HG02852 (cell line): ENCODE data around the gene SCP2.
"Not testable (repeated sequence)": the region's sequence is repeated elsewhere in the genome, so short reads cannot be mapped to it uniquely, and the experiment has no call there.

Experiments
- ATAC-seq: cut with Tn5 transposase; IDR thresholded peaks from one replicate; pipeline ENCODE4 v1.9.1; 2021; ENCODE audit warnings: mild to moderate bottlenecking, moderate library complexity; ENCODE audit not compliant: unreplicated experiment

SCP2 gene

DNA sequence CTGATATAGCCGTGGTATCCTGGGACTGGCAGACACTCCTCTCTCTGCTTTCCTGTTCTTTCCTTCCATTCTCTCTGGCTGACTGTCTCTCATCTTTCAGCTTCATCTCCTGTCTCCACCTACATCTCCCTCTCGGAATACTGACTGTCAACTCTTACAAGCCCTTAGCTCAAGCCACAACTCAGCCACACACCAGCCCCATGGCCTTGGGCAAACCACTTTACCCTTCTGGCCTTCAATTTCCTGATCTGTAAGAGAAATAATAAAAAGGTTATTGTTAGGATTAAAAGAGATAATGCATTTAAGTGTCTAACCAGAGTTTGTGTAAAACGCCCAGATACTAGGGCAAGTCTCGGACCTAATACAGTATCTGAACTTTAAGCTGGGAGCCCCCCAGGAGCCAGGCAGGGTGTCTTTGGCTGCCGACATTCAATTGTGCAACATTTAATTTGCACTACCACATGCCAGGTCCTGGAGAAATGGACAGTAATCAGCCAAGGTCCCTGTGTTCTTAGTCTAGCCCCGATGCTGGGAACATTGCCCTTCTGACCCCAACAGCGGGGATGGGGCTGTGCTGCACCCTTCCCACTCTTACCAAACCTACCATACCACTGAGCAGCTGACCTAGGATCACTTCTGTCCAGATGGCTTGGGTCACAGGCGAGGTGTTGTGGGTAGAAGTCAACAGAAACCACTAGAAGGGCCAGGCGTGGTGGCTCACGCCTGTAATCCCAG, 10.7 kb upstream of the SCP2 start:
- no peak for ATAC-seq

GRCh38 chr1:52917156-52917555, 9.9 kb upstream of the SCP2 start:
- no peak for ATAC-seq

GRCh38 chr1:52917581-52917980, 9.5 kb upstream of the SCP2 start:
- ATAC-seq, result no peak

- no peak for ATAC-seq
These were observed 8.9 kb upstream of the SCP2 start for GRCh38 chr1:52918201-52918600.

DNA sequence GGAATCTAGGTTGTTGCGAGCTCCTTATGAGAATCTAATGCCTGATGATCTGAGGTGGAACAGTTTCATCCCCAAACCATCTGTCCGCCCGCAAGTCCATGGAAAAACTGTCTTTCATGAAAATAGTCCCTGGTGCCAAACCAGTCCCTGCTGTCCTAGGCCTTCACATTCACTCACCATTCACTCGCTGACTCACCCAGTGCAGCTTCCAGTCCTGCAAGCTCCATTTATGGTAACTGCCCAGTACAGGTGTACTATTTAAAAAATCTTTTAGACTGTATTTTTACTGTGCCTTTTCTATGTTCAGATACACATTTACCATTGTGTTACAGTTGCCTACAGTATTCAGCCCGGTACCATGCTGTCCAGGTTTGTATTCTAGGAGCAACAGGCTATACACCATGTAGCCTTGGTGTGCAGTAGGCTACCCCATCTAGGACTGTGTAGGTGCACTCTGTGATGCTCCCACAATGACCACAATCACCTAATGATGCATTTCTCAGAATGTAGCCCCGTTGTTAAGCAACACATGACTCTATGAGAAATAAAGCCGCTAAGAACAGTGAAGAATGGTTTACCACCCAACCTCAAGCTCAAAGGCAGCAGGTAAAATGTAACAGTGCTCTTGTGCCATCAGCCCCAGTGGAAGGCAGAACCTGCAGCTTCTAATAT, 7.9 kb upstream of the SCP2 start:
- no peak for ATAC-seq

DNA sequence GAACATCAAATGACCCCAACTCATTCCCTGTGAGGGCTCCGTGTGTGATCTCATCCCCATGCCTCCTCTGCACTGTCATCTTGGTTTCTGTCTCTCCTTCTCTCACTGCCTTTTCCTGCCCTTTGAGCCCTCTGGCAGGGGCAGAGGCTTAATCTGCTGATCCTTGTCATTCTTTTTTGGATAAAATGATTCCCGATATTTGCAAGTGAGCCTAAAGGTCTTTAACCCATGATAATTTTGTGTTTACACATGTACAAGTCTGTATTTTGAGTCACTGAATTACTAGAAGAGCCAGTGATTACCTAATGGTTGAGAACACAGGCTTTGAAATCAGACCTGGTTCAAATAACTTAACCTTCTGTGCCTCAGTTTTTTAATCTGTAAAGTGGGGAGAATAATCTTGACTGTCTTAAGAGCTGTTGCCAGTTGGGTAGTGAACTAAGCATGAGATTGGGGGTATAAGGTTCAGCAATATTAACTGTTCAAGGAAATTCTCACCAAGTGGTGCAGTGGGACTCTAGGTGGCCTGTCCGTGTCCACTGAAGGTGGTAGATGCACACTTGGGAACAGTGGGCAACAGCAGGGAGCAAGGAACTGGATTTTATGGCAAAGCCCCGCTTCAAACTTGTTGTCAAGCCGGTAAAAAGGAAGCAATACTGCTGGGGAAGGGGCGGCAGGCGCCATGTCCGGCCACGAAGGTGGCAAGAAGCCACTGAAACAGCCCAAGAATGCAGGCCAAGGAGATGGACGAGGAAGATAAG, 7.2 kb upstream of the SCP2 start:
- no peak for ATAC-seq

DNA sequence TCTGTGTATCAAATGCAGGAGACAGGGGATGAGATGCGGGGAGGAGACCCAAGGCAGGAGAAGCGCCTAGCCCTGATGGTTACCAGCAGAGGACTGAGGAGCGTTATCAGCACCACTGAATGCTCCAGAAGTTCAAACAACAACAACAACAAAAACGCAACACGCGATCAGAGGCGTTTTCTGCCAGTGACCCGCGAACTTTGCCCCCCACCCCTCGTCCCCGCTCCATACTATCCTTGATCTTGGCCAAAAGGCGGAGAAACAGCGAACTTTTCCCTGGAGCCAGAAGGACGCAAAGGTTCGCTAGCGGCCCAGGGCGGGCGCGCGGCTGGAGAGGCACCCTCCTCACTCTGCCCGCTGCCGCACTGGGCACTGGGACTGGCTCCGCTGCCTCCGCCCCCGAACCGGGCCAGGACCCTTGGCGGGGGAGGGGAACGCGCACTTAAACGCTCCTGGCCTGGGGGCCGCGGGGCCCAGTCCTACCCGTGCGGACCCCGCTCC, 6.2 kb upstream of the SCP2 start:
- no peak for ATAC-seq

- no peak for ATAC-seq
These were observed 1.5 kb upstream of the SCP2 start for GRCh38 chr1:52925571-52926005.

GRCh38 chr1:52926864-52927211, 238 bp upstream of the SCP2 start:
- ATAC-seq, result no peak

DNA sequence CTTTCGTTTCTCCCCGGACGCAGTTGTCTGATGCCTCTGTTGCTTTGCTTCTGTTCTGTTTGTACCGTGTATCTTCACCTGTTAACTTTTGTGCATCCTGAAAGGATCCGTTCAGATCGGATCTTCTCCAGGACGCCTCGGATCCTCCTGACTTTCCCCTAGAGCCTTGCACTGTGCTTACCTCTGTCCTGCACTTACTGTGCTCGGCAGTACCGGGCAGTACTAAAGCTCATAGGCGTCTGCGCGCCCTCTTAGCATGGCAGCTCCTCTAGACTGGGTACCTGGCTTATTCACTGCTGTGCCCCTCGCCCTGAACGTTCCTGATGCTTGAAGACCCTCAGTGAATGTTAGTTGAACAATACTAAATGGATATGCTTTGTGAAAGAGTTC, 934 bp downstream of the SCP2 start:
- ATAC-seq, result no peak

DNA sequence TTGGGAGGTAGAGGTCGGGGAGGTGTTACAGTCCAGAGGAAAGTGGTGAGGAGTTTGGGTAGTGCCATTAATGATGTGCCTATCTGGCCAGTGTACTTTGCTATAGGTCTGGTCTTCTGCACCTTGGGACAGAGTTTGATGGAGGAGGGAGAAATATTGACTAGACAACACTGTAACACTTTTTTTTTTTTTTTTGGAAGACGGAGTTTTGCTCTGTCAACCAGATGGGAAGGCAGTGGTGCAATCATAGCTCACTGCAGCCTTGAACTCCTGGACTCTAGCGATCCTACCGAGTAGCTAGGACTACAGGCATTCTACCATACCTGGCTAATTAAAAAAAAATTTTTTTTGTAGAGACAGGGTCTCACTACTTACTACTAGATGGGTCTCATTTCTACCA, 1.9 kb downstream of the SCP2 start:
- no peak for ATAC-seq

GRCh38 chr1:52937433-52938182, 10.5 kb downstream of the SCP2 start:
- ATAC-seq, result no peak

- ATAC-seq, result no peak
These were observed 11.0 kb downstream of the SCP2 start for GRCh38 chr1:52938183-52938451.

GRCh38 chr1:52943876-52944416, 16.9 kb downstream of the SCP2 start:
- ATAC-seq, result no peak

GRCh38 chr1:52944566-52944965, 17.5 kb downstream of the SCP2 start:
- ATAC-seq, result no peak

GRCh38 chr1:52947490-52947889, 20.4 kb downstream of the SCP2 start:
- no peak for ATAC-seq

- not testable (repeated sequence) for ATAC-seq
These were observed 22.5 kb downstream of the SCP2 start for GRCh38 chr1:52949602-52950001.

DNA sequence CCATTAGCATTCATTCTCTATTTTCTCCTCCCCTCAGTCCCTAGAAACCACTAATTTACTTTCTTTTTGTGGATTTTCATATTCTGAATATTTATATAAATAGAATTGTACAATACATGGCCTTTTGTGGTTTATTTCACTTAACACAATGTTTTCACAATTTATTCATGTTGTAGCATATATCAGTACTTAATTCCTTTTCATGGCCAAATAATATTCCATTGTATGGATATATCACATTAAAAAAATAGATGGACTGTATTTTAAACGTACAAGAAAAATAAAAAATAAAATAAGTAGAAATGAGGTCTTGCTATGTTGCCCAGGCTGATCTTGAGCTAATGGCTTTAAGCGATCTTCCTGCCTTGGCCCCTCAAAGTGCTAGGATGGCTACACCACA, 25.0 kb downstream of the SCP2 start:
- no peak for ATAC-seq

- ATAC-seq, result no peak
These were observed 28.3 kb downstream of the SCP2 start for GRCh38 chr1:52955129-52955970.

DNA sequence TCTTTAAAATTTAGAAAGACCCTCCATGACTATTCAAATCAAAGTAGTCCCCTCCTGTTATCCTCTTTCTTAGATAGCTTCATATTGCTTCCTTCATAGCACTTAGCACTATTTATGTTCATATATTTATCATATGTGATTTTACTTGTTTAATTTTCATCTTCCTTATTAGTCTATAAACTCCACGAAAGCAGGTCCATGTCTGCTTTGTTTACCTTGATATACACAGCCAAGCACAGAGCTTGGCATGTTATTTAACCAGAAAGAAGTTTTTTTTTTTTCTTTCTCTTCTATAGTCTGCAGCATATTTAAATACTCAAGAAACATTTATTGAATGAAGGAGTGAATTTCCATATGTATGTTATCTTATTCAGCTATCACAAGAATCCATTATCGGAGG, 36.0 kb downstream of the SCP2 start:
- ATAC-seq, result no peak
